H9 (cell line): ENCODE data around the gene ZSCAN1. TPM values are rescaled to one million over a fixed set of nuclear protein-coding genes. Genes with fewer than 3 reads are reported as not detected.

ENCODE experiments used
- DNase-seq: peaks from one replicate; pipeline ENCODE4 v3.0.0-alpha.2; 2017
- H2AFZ ChIP-seq: one replicate; pipeline ENCODE4 v1.6.1; 2013; ENCODE audit warnings: mild to moderate bottlenecking, low read length, control low read depth, moderate library complexity
- H2AK5ac ChIP-seq: 2 replicates; pipeline ENCODE4 v1.6.1; 2013; ENCODE audit warnings: low read length, control low read depth, mixed read lengths; ENCODE audit not compliant: insufficient read length
- H2BK120ac ChIP-seq: one replicate; pipeline ENCODE4 v1.6.1; 2013; ENCODE audit warnings: low read depth, mild to moderate bottlenecking, low read length, control low read depth, inconsistent platforms; ENCODE audit not compliant: poor library complexity, severe bottlenecking
- H2BK12ac ChIP-seq: 2 replicates; pipeline ENCODE4 v1.6.1; 2013; ENCODE audit warnings: low read length, control low read depth, mixed read lengths, low read depth; ENCODE audit not compliant: insufficient read length
- H2BK15ac ChIP-seq: 2 replicates; pipeline ENCODE4 v1.6.1; 2013; ENCODE audit warnings: low read depth, low read length, control low read depth
- H2BK20ac ChIP-seq: one replicate; pipeline ENCODE4 v1.6.1; 2013; ENCODE audit warnings: low read depth, mild to moderate bottlenecking, low read length, control low read depth, inconsistent platforms; ENCODE audit not compliant: poor library complexity, severe bottlenecking
- H2BK5ac ChIP-seq: 2 replicates; pipeline ENCODE4 v1.6.1; 2013; ENCODE audit warnings: low read length, control low read depth, mixed read lengths; ENCODE audit not compliant: insufficient read length
- H3K14ac ChIP-seq: 2 replicates; pipeline ENCODE4 v1.6.1; 2013; ENCODE audit warnings: low read length, control low read depth; ENCODE audit not compliant: insufficient read depth
- H3K18ac ChIP-seq: 2 replicates; pipeline ENCODE4 v1.6.1; 2013; ENCODE audit warnings: low read depth, mild to moderate bottlenecking, mixed read lengths, low read length, control low read depth; ENCODE audit not compliant: insufficient read length
- H3K23ac ChIP-seq: 2 replicates; pipeline ENCODE4 v1.6.1; 2013; ENCODE audit warnings: low read length, control low read depth, mixed read lengths, low read depth; ENCODE audit not compliant: insufficient read length
- H3K23me2 ChIP-seq: 2 replicates; pipeline ENCODE4 v1.6.1; 2013; ENCODE audit warnings: low read depth, mild to moderate bottlenecking, mixed read lengths, low read length, control low read depth; ENCODE audit not compliant: insufficient read length, poor library complexity, severe bottlenecking
- H3K27ac ChIP-seq: 2 replicates; pipeline ENCODE4 v1.5.1; 2013; ENCODE audit warnings: low read length, control low read depth, mixed read lengths, low read depth; ENCODE audit not compliant: insufficient read length
- H3K27me3 ChIP-seq: 2 replicates; pipeline ENCODE4 v1.6.1; 2013; ENCODE audit warnings: low read length, control low read depth, inconsistent platforms; ENCODE audit not compliant: insufficient read depth
- H3K4ac ChIP-seq: 2 replicates; pipeline ENCODE4 v1.6.1; 2013; ENCODE audit warnings: low read depth, mild to moderate bottlenecking, control low read depth, inconsistent platforms, low read length, moderate library complexity
- H3K4me1 ChIP-seq: 2 replicates; pipeline ENCODE4 v1.6.1; 2013; ENCODE audit warnings: low read length, control low read depth, inconsistent platforms; ENCODE audit not compliant: insufficient read depth
- H3K4me2 ChIP-seq: 2 replicates; pipeline ENCODE4 v1.6.1; 2013; ENCODE audit warnings: low read length, control low read depth, mixed read lengths; ENCODE audit not compliant: insufficient read length, insufficient read depth
- H3K56ac ChIP-seq: 2 replicates; pipeline ENCODE4 v1.6.1; 2013; ENCODE audit warnings: low read depth, mild to moderate bottlenecking, mixed read lengths, low read length, control low read depth; ENCODE audit not compliant: insufficient read length
- H3K79me1 ChIP-seq: 2 replicates; pipeline ENCODE4 v1.6.1; 2013; ENCODE audit warnings: low read depth, mild to moderate bottlenecking, moderate library complexity, low read length, control low read depth, inconsistent platforms; ENCODE audit not compliant: insufficient read depth, poor library complexity, severe bottlenecking
- H3K79me2 ChIP-seq: 2 replicates; pipeline ENCODE4 v1.6.1; 2013; ENCODE audit warnings: low read length, control low read depth, inconsistent platforms; ENCODE audit not compliant: insufficient read depth
- H3K9ac ChIP-seq: 2 replicates; pipeline ENCODE4 v1.6.1; 2013; ENCODE audit warnings: low read length, control low read depth, mixed read lengths; ENCODE audit not compliant: insufficient read length; ENCODE audit errors: extremely low read depth
- H3K9me3 ChIP-seq: one replicate; pipeline ENCODE4 v1.6.1; 2013; ENCODE audit warnings: low read depth, low read length, inconsistent platforms; ENCODE audit not compliant: control insufficient read depth
- H3T11ph ChIP-seq: one replicate; pipeline ENCODE4 v1.6.1; 2013; ENCODE audit warnings: mild to moderate bottlenecking, low read length, control low read depth, inconsistent platforms
- H4K20me1 ChIP-seq: one replicate; pipeline ENCODE4 v1.6.1; 2013; ENCODE audit not compliant: control insufficient read depth, insufficient read length, insufficient read depth
- H4K5ac ChIP-seq: 2 replicates; pipeline ENCODE4 v1.6.1; 2013; ENCODE audit warnings: low read depth, mild to moderate bottlenecking, mixed read lengths, low read length, control low read depth; ENCODE audit not compliant: insufficient read length
- H4K8ac ChIP-seq: replicated peaks from 2 replicates; pipeline ENCODE4 v1.6.1; 2013; ENCODE audit warnings: low read length, control low read depth, mixed read lengths, low read depth; ENCODE audit not compliant: insufficient read length
- H4K91ac ChIP-seq: 2 replicates; pipeline ENCODE4 v1.6.1; 2013; ENCODE audit warnings: low read depth, mild to moderate bottlenecking, moderate library complexity, mixed read lengths, low read length, control low read depth; ENCODE audit not compliant: insufficient read length
- H3K27ac Mint-ChIP-seq, 3 experiments: 2 replicates in 2 of 3; 3 replicates in 1 of 3; pipeline ENCODE4 v1.8.0; 2020 to 2021; ENCODE audit warnings: mixed read lengths in 3 of 3, mild to moderate bottlenecking in 1 of 3, moderate library complexity in 1 of 3
- H3K27me3 Mint-ChIP-seq: 2 replicates; pipeline ENCODE4 v1.8.0; 2021; ENCODE audit warnings: low read depth, mild to moderate bottlenecking, moderate library complexity, mixed read lengths
- H3K36me3 Mint-ChIP-seq, 3 experiments: 2 replicates in 2 of 3; 3 replicates in 1 of 3; pipeline ENCODE4 v1.8.0; 2020 to 2021; ENCODE audit warnings: low read depth in 3 of 3, mixed read lengths in 3 of 3; ENCODE audit not compliant: insufficient read depth in 1 of 3
- H3K4me1 Mint-ChIP-seq, 2 experiments: 2 replicates each; pipeline ENCODE4 v1.8.0; 2020; ENCODE audit warnings: mixed read lengths in 2 of 2
- H3K4me3 Mint-ChIP-seq, 2 experiments: 2 replicates in 1 of 2; 3 replicates in 1 of 2; pipeline ENCODE4 v1.8.0; 2020 to 2021; ENCODE audit warnings: mild to moderate bottlenecking in 2 of 2, mixed read lengths in 2 of 2, moderate library complexity in 1 of 2
- H3K9me3 Mint-ChIP-seq, 2 experiments: 2 replicates in 1 of 2; 3 replicates in 1 of 2; pipeline ENCODE4 v1.8.0; 2020; ENCODE audit warnings: mild to moderate bottlenecking in 2 of 2, mixed read lengths in 2 of 2, moderate library complexity in 1 of 2
- whole genome bisulfite sequencing: extraction: QIAGEN DNeasy Blood & Tissue Kit; methylation state at CpG from one replicate; pipeline ENCODE4 v1.1.7; 2013; ENCODE audit warnings: missing lambda C conversion rate, low lambda C conversion rate, mixed read lengths; ENCODE audit not compliant: insufficient read length; ENCODE audit errors: extremely low coverage; 5-methylcytosine and 5-hydroxymethylcytosine counted together
- total RNA-seq: library from RNA; stranded (reverse); gene quantifications from 2 replicates; pipeline ENCODE4 v1.2.1, GENCODE V29; 2021
- TF ChIP-seq, protein P1 (sequence below): fragments of 200-600 bp; sonication (generic); conservative IDR thresholded peaks from 3 replicates; pipeline ENCODE4 v1.8.0; 2021; ENCODE audit warnings: antibody characterized with exemption, mild to moderate bottlenecking

Gene ZSCAN1
- total RNA-seq, 1 experiment from 2014 or later: 1.2 TPM

DNA sequence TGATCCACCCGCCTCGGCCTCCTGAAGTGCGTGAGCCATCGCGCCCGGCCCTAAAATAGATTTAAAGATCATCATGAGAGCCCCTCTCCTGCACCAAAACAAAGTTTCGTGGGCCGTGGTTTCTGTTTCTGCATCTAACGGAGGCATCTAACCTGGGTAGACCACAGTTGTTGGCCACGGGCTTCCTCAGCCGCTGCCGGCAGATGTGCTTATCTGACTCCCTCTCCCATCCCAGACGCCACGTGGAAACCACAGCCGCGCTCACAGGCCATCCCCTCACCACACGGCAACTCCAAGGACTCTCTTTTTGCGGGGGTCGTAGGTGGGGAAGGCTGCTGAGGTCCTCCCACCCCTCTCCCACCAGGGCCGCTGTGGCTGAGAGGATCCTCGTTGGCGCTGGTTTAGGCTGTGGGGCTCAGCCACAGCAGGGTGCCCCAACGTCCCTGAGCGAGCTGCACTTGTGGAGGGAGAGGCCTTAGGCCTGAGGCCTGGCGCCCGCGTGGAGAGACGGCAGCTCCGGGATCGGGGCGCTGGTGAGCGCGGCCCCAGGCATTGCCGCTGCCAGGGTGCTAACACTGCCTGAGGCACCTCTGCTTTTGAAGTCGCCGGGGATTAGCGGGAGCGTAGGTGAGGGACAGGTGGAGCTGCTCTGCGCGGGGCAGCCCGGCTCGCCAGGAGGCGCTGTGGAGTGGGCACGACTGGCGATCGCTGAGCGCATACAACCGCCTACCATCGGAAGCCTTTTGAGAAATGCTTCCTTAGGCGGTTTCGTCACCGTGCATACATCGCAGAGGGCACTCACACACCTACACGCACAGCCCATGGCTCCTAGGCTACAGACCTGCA, 8.9 kb downstream of the ZSCAN1 start:
- peaks cover 68 to 76% of the 10 kb centered on the region in 2 experiments for H3K9me3 Mint-ChIP-seq
- peaks cover 2 to 9% of the 10 kb centered on the region in 2 experiments for H3K4me1 Mint-ChIP-seq
- Histone ChIP-seq H3K4me2 (peak overlapping the region; percentile 13), H2BK120ac (no peak overlapping the region), H4K8ac (no peak overlapping the region), H2BK12ac (no peak overlapping the region), H3K79me1 (no peaks in the 10 kb centered on the region), H3K18ac (peak overlapping the region; percentile 36), H2AK5ac (no peak overlapping the region), H4K5ac (no peak overlapping the region), H3K4ac (no peak overlapping the region), H4K20me1 (no peaks in the 10 kb centered on the region), H3K4me1 (no peaks in the 10 kb centered on the region), H4K91ac (no peak overlapping the region), H3K23ac (no peak overlapping the region), H3K23me2 (no peaks in the 10 kb centered on the region), H2BK20ac (no peak overlapping the region), H3T11ph (no peak overlapping the region), H3K9ac (no peak overlapping the region), H2BK15ac (no peak overlapping the region), H3K9me3 (peaks cover 20% of the 10 kb centered on the region), H3K27ac (no peak overlapping the region), H3K79me2 (no peaks in the 10 kb centered on the region), H2AFZ (no peak overlapping the region), H2BK5ac (no peak overlapping the region), H3K27me3 (no peaks in the 10 kb centered on the region; the same call in 1 of the 2 replicates), H3K14ac (no peak overlapping the region), H3K56ac (no peak overlapping the region)
- peaks cover 4 to 22% (median 5%) of the 10 kb centered on the region in 3 experiments; a peak in 5 of 7 replicates for H3K36me3 Mint-ChIP-seq
- peaks cover 42% of the 10 kb centered on the region for H3K27me3 Mint-ChIP-seq
- peak; percentile 87 for DNase-seq
- WGBS: no CpG with 5 or more reads among the region's 54 CpGs
- no peak overlapping the region for H3K4me3 Mint-ChIP-seq
- TF ChIP-seq, protein P1, sequence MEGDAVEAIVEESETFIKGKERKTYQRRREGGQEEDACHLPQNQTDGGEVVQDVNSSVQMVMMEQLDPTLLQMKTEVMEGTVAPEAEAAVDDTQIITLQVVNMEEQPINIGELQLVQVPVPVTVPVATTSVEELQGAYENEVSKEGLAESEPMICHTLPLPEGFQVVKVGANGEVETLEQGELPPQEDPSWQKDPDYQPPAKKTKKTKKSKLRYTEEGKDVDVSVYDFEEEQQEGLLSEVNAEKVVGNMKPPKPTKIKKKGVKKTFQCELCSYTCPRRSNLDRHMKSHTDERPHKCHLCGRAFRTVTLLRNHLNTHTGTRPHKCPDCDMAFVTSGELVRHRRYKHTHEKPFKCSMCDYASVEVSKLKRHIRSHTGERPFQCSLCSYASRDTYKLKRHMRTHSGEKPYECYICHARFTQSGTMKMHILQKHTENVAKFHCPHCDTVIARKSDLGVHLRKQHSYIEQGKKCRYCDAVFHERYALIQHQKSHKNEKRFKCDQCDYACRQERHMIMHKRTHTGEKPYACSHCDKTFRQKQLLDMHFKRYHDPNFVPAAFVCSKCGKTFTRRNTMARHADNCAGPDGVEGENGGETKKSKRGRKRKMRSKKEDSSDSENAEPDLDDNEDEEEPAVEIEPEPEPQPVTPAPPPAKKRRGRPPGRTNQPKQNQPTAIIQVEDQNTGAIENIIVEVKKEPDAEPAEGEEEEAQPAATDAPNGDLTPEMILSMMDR: peak; percentile 60
- no peak overlapping the region for H3K27ac Mint-ChIP-seq
